IMR-90 (cell line): Measurements from ENCODE around the gene TEKT5. TPM values are rescaled to one million over a fixed set of nuclear protein-coding genes. Genes with fewer than 3 reads are reported as not detected.

Experiments
- ATAC-seq: fragments of 200-7000 bp; cut with Tn5 transposase; 2 replicates; pipeline ENCODE4 v1.9.1; 2020; ENCODE audit warnings: low read depth, mild to moderate bottlenecking, moderate library complexity
- BruUV-seq: library from RNA; stranded (reverse); fragments of 400-500 nt; replicated peaks from 2 replicates; lab custom pipeline; 2021; lab: Mats Ljungman, UMichigan
- CTCF ChIA-PET: fragments of 300-600 bp; formaldehyde crosslinking; extraction: SDS; loops from one replicate; lab custom pipeline; 2021; ENCODE audit warnings: antibody characterized with exemption; lab: Yijun Ruan, JAX
- POLR2A ChIA-PET: fragments of 300-600 bp; sonication (Branson Sonifier 250); formaldehyde crosslinking; loops from one replicate; lab custom pipeline; 2022; ENCODE audit warnings: antibody characterized with exemption; ENCODE audit not compliant: unreplicated experiment; lab: Charles Lee
- DNase-seq: peaks from one replicate; pipeline ENCODE4 v3.0.0; 2013
- H2AFZ ChIP-seq: replicated peaks from 2 replicates; pipeline ENCODE3; 2013; ENCODE audit warnings: low read length, mild to moderate bottlenecking; ENCODE audit not compliant: poor library complexity
- H2AK5ac ChIP-seq: 2 replicates; pipeline ENCODE4 v1.6.1; 2013; ENCODE audit warnings: low read depth, low read length, inconsistent platforms
- H2AK9ac ChIP-seq: replicated peaks from 2 replicates; pipeline ENCODE3; 2013; ENCODE audit warnings: mild to moderate bottlenecking, low read depth, low read length, moderate library complexity; ENCODE audit not compliant: poor library complexity
- H2BK120ac ChIP-seq: 2 replicates; pipeline ENCODE4 v1.6.1; 2013; ENCODE audit warnings: low read depth, low read length, inconsistent platforms
- H2BK15ac ChIP-seq: 3 replicates; pipeline ENCODE4 v1.6.1; 2013; ENCODE audit warnings: low read depth, low read length, inconsistent platforms
- H2BK20ac ChIP-seq: 2 replicates; pipeline ENCODE4 v1.6.1; 2013; ENCODE audit warnings: low read depth, mild to moderate bottlenecking, inconsistent platforms, low read length, moderate library complexity
- H2BK5ac ChIP-seq: 2 replicates; pipeline ENCODE4 v1.6.1; 2013; ENCODE audit warnings: mild to moderate bottlenecking, low read depth, low read length, inconsistent platforms; ENCODE audit not compliant: poor library complexity, severe bottlenecking
- H3K14ac ChIP-seq: replicated peaks from 2 replicates; pipeline ENCODE4 v1.6.1; 2013; ENCODE audit warnings: low read depth, low read length, inconsistent platforms
- H3K18ac ChIP-seq: 2 replicates; pipeline ENCODE4 v1.6.1; 2013; ENCODE audit warnings: low read depth, low read length, control low read depth
- H3K23ac ChIP-seq: 2 replicates; pipeline ENCODE4 v1.6.1; 2013; ENCODE audit warnings: low read depth, low read length, inconsistent platforms
- H3K27ac ChIP-seq: 2 replicates; pipeline ENCODE4 v1.5.1; 2013; ENCODE audit warnings: mild to moderate bottlenecking, control low read depth, low read length; ENCODE audit not compliant: insufficient read depth
- H3K27me3 ChIP-seq: 2 replicates; pipeline ENCODE4 v1.6.1; 2013; ENCODE audit warnings: low read length; ENCODE audit not compliant: control insufficient read depth, insufficient read depth
- H3K36me3 ChIP-seq: 2 replicates; pipeline ENCODE4 v1.6.1; 2013; ENCODE audit warnings: low read length, mixed read lengths; ENCODE audit not compliant: control insufficient read depth, insufficient read depth
- H3K4ac ChIP-seq: 2 replicates; pipeline ENCODE4 v1.6.1; 2013; ENCODE audit warnings: low read depth, low read length, inconsistent platforms
- H3K4me1 ChIP-seq: 2 replicates; pipeline ENCODE4 v1.6.1; 2013; ENCODE audit warnings: low read length, mixed read lengths; ENCODE audit not compliant: control insufficient read depth, insufficient read depth
- H3K4me2 ChIP-seq: 2 replicates; pipeline ENCODE4 v1.6.1; 2013; ENCODE audit warnings: low read depth, mild to moderate bottlenecking, control low read depth, low read length, moderate library complexity
- H3K4me3 ChIP-seq: 2 replicates; pipeline ENCODE4 v1.5.1; 2013; ENCODE audit warnings: low read depth, mild to moderate bottlenecking, control low read depth, low read length, moderate library complexity; ENCODE audit not compliant: insufficient read depth
- H3K56ac ChIP-seq: 2 replicates; pipeline ENCODE4 v1.6.1; 2013; ENCODE audit warnings: low read length, inconsistent platforms; ENCODE audit not compliant: insufficient read depth; ENCODE audit errors: extremely low read depth
- H3K79me1 ChIP-seq, 2 experiments: 2 replicates each; pipeline ENCODE4 v1.6.1; 2013; ENCODE audit warnings: low read length in 2 of 2, inconsistent platforms in 1 of 2, low read depth in 1 of 2
- H3K9ac ChIP-seq: 2 replicates; pipeline ENCODE4 v1.6.1; 2013; ENCODE audit warnings: low read depth, low read length, control low read depth
- H3K9me1 ChIP-seq: 2 replicates; pipeline ENCODE4 v1.6.1; 2013; ENCODE audit warnings: low read length, inconsistent platforms; ENCODE audit not compliant: insufficient read depth
- H3K9me3 ChIP-seq: 2 replicates; pipeline ENCODE4 v1.6.1; 2013; ENCODE audit warnings: low read length; ENCODE audit not compliant: control insufficient read depth, insufficient read depth
- H4K20me1 ChIP-seq: 2 replicates; pipeline ENCODE4 v1.6.1; 2013; ENCODE audit warnings: low read length, inconsistent platforms; ENCODE audit not compliant: insufficient read depth
- H4K5ac ChIP-seq: 2 replicates; pipeline ENCODE4 v1.6.1; 2013; ENCODE audit warnings: mild to moderate bottlenecking, low read depth, low read length, control low read depth
- H4K8ac ChIP-seq, 2 experiments: 2 replicates each; pipeline ENCODE4 v1.6.1; 2013; ENCODE audit warnings: low read depth in 2 of 2, low read length in 2 of 2, control low read depth in 1 of 2, inconsistent platforms in 1 of 2
- H4K91ac ChIP-seq: 2 replicates; pipeline ENCODE4 v1.6.1; 2013; ENCODE audit warnings: low read depth, low read length, inconsistent platforms; ENCODE audit not compliant: insufficient read depth
- BHLHE40 ChIP-seq: fragments of 150-350 bp; IDR thresholded peaks from 2 replicates; pipeline ENCODE4 v1.6.1; 2016; ENCODE audit warnings: mild to moderate bottlenecking, low read depth, low read length
- CEBPB ChIP-seq: IDR thresholded peaks from 2 replicates; pipeline ENCODE4 v1.6.1; 2012; ENCODE audit warnings: low read depth, low read length, improper control_type of control experiment
- CHD1 ChIP-seq: IDR thresholded peaks from 2 replicates; pipeline ENCODE4 v1.6.1; 2012; ENCODE audit warnings: low read depth, low read length, improper control_type of control experiment
- CTCF ChIP-seq: conservative IDR thresholded peaks from 2 replicates; pipeline ENCODE4 v1.5.1; 2012; ENCODE audit warnings: mild to moderate bottlenecking, low read depth, low read length, improper control_type of control experiment
- FOS ChIP-seq: fragments of 150-350 bp; IDR thresholded peaks from 2 replicates; pipeline ENCODE4 v1.6.1; 2016; ENCODE audit warnings: low read depth, low read length
- MAZ ChIP-seq: IDR thresholded peaks from 2 replicates; pipeline ENCODE4 v1.6.1; 2012; ENCODE audit warnings: low read depth, mild to moderate bottlenecking, low read length, improper control_type of control experiment, moderate library complexity, borderline replicate concordance
- MXI1 ChIP-seq: IDR thresholded peaks from 2 replicates; pipeline ENCODE4 v1.6.1; 2012; ENCODE audit warnings: low read depth, mild to moderate bottlenecking, low read length, moderate library complexity, borderline replicate concordance
- NFE2L2 ChIP-seq: fragments of 150-350 bp; IDR thresholded peaks from 2 replicates; pipeline ENCODE4 v1.6.1; 2016; ENCODE audit warnings: low read depth, mild to moderate bottlenecking, low read length
- POLR2A ChIP-seq: IDR thresholded peaks from 2 replicates; pipeline ENCODE4 v1.6.1; 2012; ENCODE audit warnings: mild to moderate bottlenecking, low read depth, low read length
- RAD21 ChIP-seq: IDR thresholded peaks from 2 replicates; pipeline ENCODE4 v1.6.1; 2012; ENCODE audit warnings: low read length, improper control_type of control experiment
- RCOR1 ChIP-seq: IDR thresholded peaks from 2 replicates; pipeline ENCODE4 v1.6.1; 2012; ENCODE audit warnings: mild to moderate bottlenecking, low read length, improper control_type of control experiment; ENCODE audit not compliant: insufficient replicate concordance
- RFX5 ChIP-seq: IDR thresholded peaks from 2 replicates; pipeline ENCODE4 v1.8.0; 2012; ENCODE audit warnings: low read depth, mild to moderate bottlenecking, low read length, moderate library complexity
- SMC3 ChIP-seq: fragments of 150-350 bp; IDR thresholded peaks from 2 replicates; pipeline ENCODE4 v1.6.1; 2016; ENCODE audit warnings: low read depth, mild to moderate bottlenecking, antibody characterized with exemption, low read length, moderate library complexity
- USF2 ChIP-seq: fragments of 150-350 bp; IDR thresholded peaks from 2 replicates; pipeline ENCODE4 v1.6.1; 2017; ENCODE audit warnings: mild to moderate bottlenecking, antibody characterized with exemption, low read length, low read depth
- WGBS, 2 experiments: methylation state at CpG; one replicate each; pipeline versions ENCODE4 v1.1.5 to v1.1.7; 2013; ENCODE audit warnings: missing lambda C conversion rate in 2 of 2; ENCODE audit not compliant: insufficient read length in 1 of 2; ENCODE audit errors: extremely low coverage in 2 of 2; 5-methylcytosine and 5-hydroxymethylcytosine counted together
- dilution Hi-C: fragments of 300-500 bp; cut with HindIII; formaldehyde crosslinking; loops from one replicate; pipeline ENCODE4 v1.14.3; 2018; ENCODE audit warnings: low sequenced_read_pairs; ENCODE audit not compliant: unreplicated experiment
- in situ Hi-C: fragments of 300-500 bp; cut with MboI; formaldehyde crosslinking; loops from 3 replicates; pipeline ENCODE4 v1.14.3; 2019; ENCODE audit warnings: low sequenced_read_pairs, inconsistent platforms, mixed read lengths
- intact Hi-C: fragments of 100-400 bp; cut with micrococcal nuclease; formaldehyde crosslinking; loops from 2 replicates; pipeline ENCODE4 v1.10.0; 2022
- polyA plus RNA-seq, 3 experiments: library from polyadenylated mRNA; depleted of rRNA; stranded (reverse); fragments of >200 nt; gene quantifications; 2 replicates each; pipeline ENCODE4 v1.2.3, GENCODE V29; 2012; ENCODE audit warnings: low replicate concordance in 1 of 3
- total RNA-seq: library from RNA; depleted of rRNA; stranded (reverse); fragments of >200 nt; gene quantifications from 2 replicates; pipeline ENCODE4 v1.2.3, GENCODE V29; 2012
- TF ChIP-seq, protein P1 (sequence below): fragments of 150-350 bp; IDR thresholded peaks from 2 replicates; pipeline ENCODE4 v1.6.1; 2016; ENCODE audit warnings: low read depth, mild to moderate bottlenecking, low read length, moderate library complexity, borderline replicate concordance

The TEKT5 gene
- total and polyA plus RNA-seq, 2 of the 4 experiments (the other 2 are of a cell fraction) = 0.17 TPM; not detected in 1

GRCh38 chr16:10635365-10636021 is 59.2 kb downstream of the TEKT5 start:
- Histone ChIP-seq H3K14ac (no peak overlapping the region), H3K9me1 (no peaks in the 10 kb centered on the region), H4K20me1 (no peaks in the 10 kb centered on the region), H2AK9ac (no peak overlapping the region), H3K4me1 (no peaks in the 10 kb centered on the region), H2BK20ac (no peak overlapping the region), H4K8ac (no peak overlapping the region), H4K5ac (no peak overlapping the region), H2BK5ac (no peak overlapping the region), H3K56ac (no peak overlapping the region), H4K91ac (no peak overlapping the region), H2BK15ac (no peak overlapping the region), H3K4me3 (no peak overlapping the region), H3K4me2 (no peak overlapping the region), H3K23ac (no peak overlapping the region), H3K27me3 (peaks cover 9% of the 10 kb centered on the region; the same call in 1 of the 2 replicates), H2AFZ (no peak overlapping the region), H3K4ac (no peak overlapping the region), H3K9me3 (peaks cover 3% of the 10 kb centered on the region; the same call in 1 of the 2 replicates), H3K18ac (no peak overlapping the region), H3K27ac (no peak overlapping the region), H3K36me3 (no peaks in the 10 kb centered on the region), H3K9ac (no peak overlapping the region), H2AK5ac (no peak overlapping the region), H2BK120ac (no peak overlapping the region), H3K79me1 (no peaks in the 10 kb centered on the region)
- 63% methylated on average over 5 of the region's 12 CpGs; no CpG with 5 or more reads in 1 of the 2 experiments for WGBS, 2 experiments
- DNase-seq (no peak), ATAC-seq (no peak)
- dilution Hi-C loops = no loop called here
- intact Hi-C loops = no loop called here
- BruUV-seq = no TSS peak
- CTCF ChIA-PET = no interaction called here
- in situ Hi-C loops = no loop called here
- POLR2A ChIA-PET = no interaction called here
- TF ChIP-seq MXI1 (no peak), BHLHE40 (no peak), USF2 (no peak), CHD1 (no peak), RAD21 (no peak), CEBPB (no peak), SMC3 (no peak), NFE2L2 (no peak), RCOR1 (no peak), POLR2A (no peak), FOS (no peak), MAZ (no peak), RFX5 (no peak), CTCF (no peak)
- TF ChIP-seq, protein P1, sequence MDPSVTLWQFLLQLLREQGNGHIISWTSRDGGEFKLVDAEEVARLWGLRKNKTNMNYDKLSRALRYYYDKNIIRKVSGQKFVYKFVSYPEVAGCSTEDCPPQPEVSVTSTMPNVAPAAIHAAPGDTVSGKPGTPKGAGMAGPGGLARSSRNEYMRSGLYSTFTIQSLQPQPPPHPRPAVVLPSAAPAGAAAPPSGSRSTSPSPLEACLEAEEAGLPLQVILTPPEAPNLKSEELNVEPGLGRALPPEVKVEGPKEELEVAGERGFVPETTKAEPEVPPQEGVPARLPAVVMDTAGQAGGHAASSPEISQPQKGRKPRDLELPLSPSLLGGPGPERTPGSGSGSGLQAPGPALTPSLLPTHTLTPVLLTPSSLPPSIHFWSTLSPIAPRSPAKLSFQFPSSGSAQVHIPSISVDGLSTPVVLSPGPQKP = no peak
